ENCODE measurements around the gene CCDC159.

GRCh38 chr19:11373885-11374432 lies 27.6 kb downstream of the CCDC159 start:
- TF ChIP-seq CTCF (IDR thresholded peaks at IDR 0.05): no peak
- TF ChIP-seq POLR2A (IDR thresholded peaks at IDR 0.05): no peak
